Transverse colon (tissue), 3 donors: ENCODE measurements around the gene ATF6.

Source experiments
- CTCF ChIP-seq, 5 experiments: fragments of 200-600 bp in 3 of 5; fragments of 450-650 bp in 2 of 5; sonication (generic) in 3 of 5; IDR thresholded peaks; 1 replicate in 2 of 5; 2 replicates in 3 of 5; pipeline ENCODE4 v1.5.1; 2016 to 2017; ENCODE audit warnings: antibody characterized with exemption in 5 of 5, inconsistent platforms in 3 of 5, mild to moderate bottlenecking in 2 of 5, moderate library complexity in 1 of 5
- POLR2A ChIP-seq: fragments of 450-650 bp; IDR thresholded peaks from one replicate; pipeline ENCODE4 v1.6.1; 2016; ENCODE audit warnings: antibody characterized with exemption, mild to moderate bottlenecking, moderate library complexity

GRCh38 chr1:161913482-161914140, 147.5 kb downstream of the ATF6 start:
- TF ChIP-seq CTCF (IDR thresholded peaks at IDR 0.05) = no peak
- TF ChIP-seq POLR2A = no peak
